ENCODE data around the gene GMPR2.

Gene GMPR2

GRCh38 chr14:24256960-24257359 lies 24.2 kb downstream of the GMPR2 start:
- ATAC-seq (ENCODE audit: insufficient read depth, low read depth): no peak
- Histone ChIP-seq H3K9ac (ENCODE audit: low read depth, low read length) (no peak overlapping the region), H3K36me3 (ENCODE audit: insufficient read depth, low read length) (no peaks in the 10 kb centered on the region), H3K4me2 (ENCODE audit: insufficient read depth, low read length) (no peak overlapping the region), H3K4me1 (ENCODE audit: insufficient read depth, low read length) (no peaks in the 10 kb centered on the region), H3K9me3 (ENCODE audit: insufficient read depth, low read length, severe bottlenecking) (no peaks in the 10 kb centered on the region), H3K27me3 (ENCODE audit: insufficient read depth, low read length, poor library complexity) (no peaks in the 10 kb centered on the region), H3K4me3 (ENCODE audit: low read depth in 1 of 2, low read length in 2 of 2) (no peak overlapping the region), H3K79me2 (ENCODE audit: insufficient read depth, low read length) (no peaks in the 10 kb centered on the region), H3K27ac (ENCODE audit: low read length) (no peak overlapping the region), H2AFZ (ENCODE audit: low read depth, low read length) (no peak overlapping the region), H4K20me1 (ENCODE audit: insufficient read depth, low read length) (no peaks in the 10 kb centered on the region)
- no peak for DNase-seq
- TF ChIP-seq EZH2 (IDR thresholded peaks at IDR 0.05; ENCODE audit: borderline replicate concordance, low read depth, low read length, severe bottlenecking) (no peak), CTCF (IDR thresholded peaks at IDR 0.05; ENCODE audit: borderline replicate concordance, extremely low read depth, low read length, poor library complexity, severe bottlenecking) (no peak)

GRCh38 chr14:24258119-24258518 lies 25.4 kb downstream of the GMPR2 start:
- Histone ChIP-seq H4K20me1 (ENCODE audit: insufficient read depth, low read length) (no peaks in the 10 kb centered on the region), H3K4me3 (ENCODE audit: low read depth in 1 of 2, low read length in 2 of 2) (no peak overlapping the region), H3K27me3 (ENCODE audit: insufficient read depth, low read length, poor library complexity) (no peaks in the 10 kb centered on the region), H3K9me3 (ENCODE audit: insufficient read depth, low read length, severe bottlenecking) (no peaks in the 10 kb centered on the region), H3K9ac (ENCODE audit: low read depth, low read length) (no peak overlapping the region), H3K36me3 (ENCODE audit: insufficient read depth, low read length) (no peaks in the 10 kb centered on the region), H3K4me1 (ENCODE audit: insufficient read depth, low read length) (no peaks in the 10 kb centered on the region), H3K4me2 (ENCODE audit: insufficient read depth, low read length) (no peak overlapping the region), H2AFZ (ENCODE audit: low read depth, low read length) (no peak overlapping the region), H3K79me2 (ENCODE audit: insufficient read depth, low read length) (no peaks in the 10 kb centered on the region), H3K27ac (ENCODE audit: low read length) (no peak overlapping the region)
- ATAC-seq (ENCODE audit: insufficient read depth, low read depth) (no peak), DNase-seq (no peak)
- TF ChIP-seq EZH2 (IDR thresholded peaks at IDR 0.05; ENCODE audit: borderline replicate concordance, low read depth, low read length, severe bottlenecking) (no peak), CTCF (IDR thresholded peaks at IDR 0.05; ENCODE audit: borderline replicate concordance, extremely low read depth, low read length, poor library complexity, severe bottlenecking) (no peak)

- Histone ChIP-seq H3K4me3 (ENCODE audit: low read depth in 1 of 2, low read length in 2 of 2) (no peak overlapping the region), H3K79me2 (ENCODE audit: insufficient read depth, low read length) (no peaks in the 10 kb centered on the region), H3K27me3 (ENCODE audit: insufficient read depth, low read length, poor library complexity) (no peaks in the 10 kb centered on the region), H3K27ac (ENCODE audit: low read length) (no peak overlapping the region), H2AFZ (ENCODE audit: low read depth, low read length) (no peak overlapping the region), H3K36me3 (ENCODE audit: insufficient read depth, low read length) (no peaks in the 10 kb centered on the region), H3K4me2 (ENCODE audit: insufficient read depth, low read length) (no peak overlapping the region), H3K9me3 (ENCODE audit: insufficient read depth, low read length, severe bottlenecking) (no peaks in the 10 kb centered on the region), H4K20me1 (ENCODE audit: insufficient read depth, low read length) (no peaks in the 10 kb centered on the region), H3K4me1 (ENCODE audit: insufficient read depth, low read length) (no peaks in the 10 kb centered on the region), H3K9ac (ENCODE audit: low read depth, low read length) (no peak overlapping the region)
- ATAC-seq (ENCODE audit: insufficient read depth, low read depth): no peak
- TF ChIP-seq CTCF (IDR thresholded peaks at IDR 0.05; ENCODE audit: borderline replicate concordance, extremely low read depth, low read length, poor library complexity, severe bottlenecking): no peak
- TF ChIP-seq EZH2 (IDR thresholded peaks at IDR 0.05; ENCODE audit: borderline replicate concordance, low read depth, low read length, severe bottlenecking): no peak
- no peak for DNase-seq
These were observed 26.0 kb downstream of the GMPR2 start for GRCh38 chr14:24258548-24259265.
